G401.6 (cell line): ENCODE results near the gene OR52I2.
A peak's percentile ranks its signal among the peaks of the same experiment; 100 is the strongest.

Experiments
- FAIRE-seq: peaks from 2 replicates; lab custom pipeline; 2012; peaks lifted over from hg19 to GRCh38; lab: Jason Lieb, UNC

OR52I2 gene

GRCh38 chr11:4607781-4608666 is 26.5 kb downstream of the OR52I2 start, which contains the start of gene TRIM68:
TSS of gene TRIM68 (minus strand) at chr11:4608231. CDS start at chr11:4605504, 2,727 bp downstream.
- FAIRE-seq: peak; percentile 99

- FAIRE-seq: no peak
These were observed 28.9 kb downstream of the OR52I2 start for GRCh38 chr11:4610258-4610935.

- no peak for FAIRE-seq
These were observed 30.4 kb downstream of the OR52I2 start for GRCh38 chr11:4611986-4612385.

- FAIRE-seq: no peak
These were observed 34.4 kb downstream of the OR52I2 start for GRCh38 chr11:4615856-4616444.

GRCh38 chr11:4619514-4619913 is 38.0 kb downstream of the OR52I2 start:
- no peak for FAIRE-seq

- no peak for FAIRE-seq
These were observed 44.9 kb downstream of the OR52I2 start for GRCh38 chr11:4626207-4627099.

GRCh38 chr11:4636136-4636535 is 54.6 kb downstream of the OR52I2 start:
- FAIRE-seq: no peak

GRCh38 chr11:4636962-4637661 is 55.6 kb downstream of the OR52I2 start, which contains the start of gene OR51D1:
TSS of gene OR51D1 (plus strand) at chr11:4637477. CDS start at chr11:4639791, 2,314 bp downstream.
- FAIRE-seq: no peak

- no peak for FAIRE-seq
These were observed 56.1 kb downstream of the OR52I2 start for GRCh38 chr11:4637662-4638047.

- FAIRE-seq: no peak
These were observed 58.4 kb downstream of the OR52I2 start for GRCh38 chr11:4639931-4640330.

GRCh38 chr11:4641501-4641900 is 60.0 kb downstream of the OR52I2 start:
- FAIRE-seq: no peak

GRCh38 chr11:4642043-4642442 is 60.5 kb downstream of the OR52I2 start:
- FAIRE-seq: no peak
